ENCODE results near the gene COL4A2.

The COL4A2 gene

GRCh38 chr13:110468986-110469495 is 162.0 kb downstream of the COL4A2 start:
- H3K4me3 ChIP-seq (ENCODE audit: low read depth, low read length): no peak overlapping the region
- peaks cover 0 to 22% of the 10 kb centered on the region in 2 experiments; a peak in 1 of 3 replicates for H3K36me3 ChIP-seq (ENCODE audit: control insufficient read depth in 2 of 2, insufficient read depth in 1 of 2, low read length in 2 of 2)
- H3K27ac ChIP-seq (ENCODE audit: extremely low read depth, low read depth, low read length): no peak overlapping the region
- no peaks in the 10 kb centered on the region for H3K4me1 ChIP-seq (ENCODE audit: control insufficient read depth, insufficient read depth, low read length)
- ChIA-PET POLR2A (no interaction called here), CTCF (interaction anchor here (1.5 kb wide), 1 partner anchor 14 kb away, joined by 3 read pairs; no protein-coding TSS in a partner anchor)
- no peaks in the 10 kb centered on the region for H3K9me3 ChIP-seq (ENCODE audit: control insufficient read depth, insufficient read depth, low read depth, low read length)
- TF ChIP-seq ZNF239 (tag by site-specific recombination; IDR thresholded peaks at IDR 0.05) (no peak), ZNF624 (tag by site-specific recombination; IDR thresholded peaks at IDR 0.05) (no peak), ZNF155 (tag by site-specific recombination; IDR thresholded peaks at IDR 0.05) (no peak), ZNF660 (tag by site-specific recombination; IDR thresholded peaks at IDR 0.05) (no peak)
- TF ChIP-seq, protein P1, sequence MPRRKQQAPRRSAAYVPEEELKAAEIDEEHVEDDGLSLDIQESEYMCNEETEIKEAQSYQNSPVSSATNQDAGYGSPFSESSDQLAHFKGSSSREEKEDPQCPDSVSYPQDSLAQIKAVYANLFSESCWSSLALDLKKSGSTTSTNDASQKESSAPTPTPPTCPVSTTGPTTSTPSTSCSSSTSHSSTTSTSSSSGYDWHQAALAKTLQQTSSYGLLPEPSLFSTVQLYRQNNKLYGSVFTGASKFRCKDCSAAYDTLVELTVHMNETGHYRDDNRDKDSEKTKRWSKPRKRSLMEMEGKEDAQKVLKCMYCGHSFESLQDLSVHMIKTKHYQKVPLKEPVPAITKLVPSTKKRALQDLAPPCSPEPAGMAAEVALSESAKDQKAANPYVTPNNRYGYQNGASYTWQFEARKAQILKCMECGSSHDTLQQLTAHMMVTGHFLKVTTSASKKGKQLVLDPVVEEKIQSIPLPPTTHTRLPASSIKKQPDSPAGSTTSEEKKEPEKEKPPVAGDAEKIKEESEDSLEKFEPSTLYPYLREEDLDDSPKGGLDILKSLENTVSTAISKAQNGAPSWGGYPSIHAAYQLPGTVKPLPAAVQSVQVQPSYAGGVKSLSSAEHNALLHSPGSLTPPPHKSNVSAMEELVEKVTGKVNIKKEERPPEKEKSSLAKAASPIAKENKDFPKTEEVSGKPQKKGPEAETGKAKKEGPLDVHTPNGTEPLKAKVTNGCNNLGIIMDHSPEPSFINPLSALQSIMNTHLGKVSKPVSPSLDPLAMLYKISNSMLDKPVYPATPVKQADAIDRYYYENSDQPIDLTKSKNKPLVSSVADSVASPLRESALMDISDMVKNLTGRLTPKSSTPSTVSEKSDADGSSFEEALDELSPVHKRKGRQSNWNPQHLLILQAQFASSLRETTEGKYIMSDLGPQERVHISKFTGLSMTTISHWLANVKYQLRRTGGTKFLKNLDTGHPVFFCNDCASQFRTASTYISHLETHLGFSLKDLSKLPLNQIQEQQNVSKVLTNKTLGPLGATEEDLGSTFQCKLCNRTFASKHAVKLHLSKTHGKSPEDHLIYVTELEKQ (tag by site-specific recombination; IDR thresholded peaks at IDR 0.05; ENCODE audit: borderline replicate concordance): no peak

DNA sequence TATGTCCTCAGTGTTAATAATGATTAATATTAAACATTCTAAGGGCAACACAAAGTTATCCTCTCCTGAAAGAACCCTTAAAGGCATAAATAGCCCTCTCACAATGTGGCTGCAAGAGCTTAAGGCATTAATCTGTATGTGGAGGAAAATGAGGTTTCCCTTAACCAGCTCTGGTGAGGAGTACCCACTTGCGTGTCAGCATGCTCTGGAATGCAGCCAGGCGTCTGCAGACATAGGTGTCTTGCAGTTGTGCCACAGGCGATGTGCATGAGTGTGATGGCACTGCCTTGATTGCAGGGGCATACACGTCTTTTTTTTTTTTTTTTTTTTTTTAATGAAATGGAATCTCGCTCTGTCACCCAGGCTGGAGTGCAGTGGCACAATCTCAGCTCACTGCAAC is 162.5 kb downstream of the COL4A2 start:
- Histone ChIP-seq H3K27ac (ENCODE audit: extremely low read depth, low read depth, low read length) (no peak overlapping the region), H3K9me3 (ENCODE audit: control insufficient read depth, insufficient read depth, low read depth, low read length) (no peaks in the 10 kb centered on the region), H3K4me3 (ENCODE audit: low read depth, low read length) (no peak overlapping the region), H3K4me1 (ENCODE audit: control insufficient read depth, insufficient read depth, low read length) (no peaks in the 10 kb centered on the region), H3K36me3 (ENCODE audit: control insufficient read depth in 2 of 2, insufficient read depth in 1 of 2, low read length in 2 of 2) (peaks cover 0 to 28% of the 10 kb centered on the region in 2 experiments; a peak in 1 of 3 replicates)
- POLR2A ChIA-PET: no interaction called here
- CTCF ChIA-PET: interaction anchor here (1.5 kb wide), 1 partner anchor 14 kb away, joined by 3 read pairs; no protein-coding TSS in a partner anchor
- TF ChIP-seq ZNF76 (tag by site-specific recombination; IDR thresholded peaks at IDR 0.05; ENCODE audit: borderline replicate concordance, low read depth): no peak
- no peak for TF ChIP-seq ZNF302 (tag by site-specific recombination; IDR thresholded peaks at IDR 0.05; ENCODE audit: low read depth)
- TF ChIP-seq, protein P2, sequence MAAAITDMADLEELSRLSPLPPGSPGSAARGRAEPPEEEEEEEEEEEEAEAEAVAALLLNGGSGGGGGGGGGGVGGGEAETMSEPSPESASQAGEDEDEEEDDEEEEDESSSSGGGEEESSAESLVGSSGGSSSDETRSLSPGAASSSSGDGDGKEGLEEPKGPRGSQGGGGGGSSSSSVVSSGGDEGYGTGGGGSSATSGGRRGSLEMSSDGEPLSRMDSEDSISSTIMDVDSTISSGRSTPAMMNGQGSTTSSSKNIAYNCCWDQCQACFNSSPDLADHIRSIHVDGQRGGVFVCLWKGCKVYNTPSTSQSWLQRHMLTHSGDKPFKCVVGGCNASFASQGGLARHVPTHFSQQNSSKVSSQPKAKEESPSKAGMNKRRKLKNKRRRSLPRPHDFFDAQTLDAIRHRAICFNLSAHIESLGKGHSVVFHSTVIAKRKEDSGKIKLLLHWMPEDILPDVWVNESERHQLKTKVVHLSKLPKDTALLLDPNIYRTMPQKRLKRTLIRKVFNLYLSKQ (tag by site-specific recombination; IDR thresholded peaks at IDR 0.05; ENCODE audit: borderline replicate concordance): no peak
- TF ChIP-seq ZXDB (tag by site-specific recombination; IDR thresholded peaks at IDR 0.05): no peak
- no peak for TF ChIP-seq SALL2 (tag by site-specific recombination; IDR thresholded peaks at IDR 0.05; ENCODE audit: borderline replicate concordance)
- TF ChIP-seq ZNF354C (tag by site-specific recombination; IDR thresholded peaks at IDR 0.05; ENCODE audit: borderline replicate concordance, low read depth): no peak
- TF ChIP-seq ZNF121 (tag by site-specific recombination; IDR thresholded peaks at IDR 0.05): no peak
- TF ChIP-seq ZSCAN30 (tag by site-specific recombination; IDR thresholded peaks at IDR 0.05): no peak
- TF ChIP-seq SCRT2 (tag by site-specific recombination; IDR thresholded peaks at IDR 0.05): no peak
- TF ChIP-seq KLF10 (tag by site-specific recombination; IDR thresholded peaks at IDR 0.05): no peak
- no peak for TF ChIP-seq KLF8 (tag by site-specific recombination; IDR thresholded peaks at IDR 0.05)
- no peak for TF ChIP-seq HOXC10 (CRISPR knock-in tag; IDR thresholded peaks at IDR 0.05)
